GM11168 (cell line): ENCODE data around the gene JMJD7.

Experiments used
- in situ Hi-C: fragments of 300-500 bp; cut with MboI; formaldehyde crosslinking; loops from one replicate; pipeline ENCODE4 v1.12.0; 2022; ENCODE audit warnings: low sequenced_read_pairs; ENCODE audit not compliant: unreplicated experiment

Gene JMJD7

DNA sequence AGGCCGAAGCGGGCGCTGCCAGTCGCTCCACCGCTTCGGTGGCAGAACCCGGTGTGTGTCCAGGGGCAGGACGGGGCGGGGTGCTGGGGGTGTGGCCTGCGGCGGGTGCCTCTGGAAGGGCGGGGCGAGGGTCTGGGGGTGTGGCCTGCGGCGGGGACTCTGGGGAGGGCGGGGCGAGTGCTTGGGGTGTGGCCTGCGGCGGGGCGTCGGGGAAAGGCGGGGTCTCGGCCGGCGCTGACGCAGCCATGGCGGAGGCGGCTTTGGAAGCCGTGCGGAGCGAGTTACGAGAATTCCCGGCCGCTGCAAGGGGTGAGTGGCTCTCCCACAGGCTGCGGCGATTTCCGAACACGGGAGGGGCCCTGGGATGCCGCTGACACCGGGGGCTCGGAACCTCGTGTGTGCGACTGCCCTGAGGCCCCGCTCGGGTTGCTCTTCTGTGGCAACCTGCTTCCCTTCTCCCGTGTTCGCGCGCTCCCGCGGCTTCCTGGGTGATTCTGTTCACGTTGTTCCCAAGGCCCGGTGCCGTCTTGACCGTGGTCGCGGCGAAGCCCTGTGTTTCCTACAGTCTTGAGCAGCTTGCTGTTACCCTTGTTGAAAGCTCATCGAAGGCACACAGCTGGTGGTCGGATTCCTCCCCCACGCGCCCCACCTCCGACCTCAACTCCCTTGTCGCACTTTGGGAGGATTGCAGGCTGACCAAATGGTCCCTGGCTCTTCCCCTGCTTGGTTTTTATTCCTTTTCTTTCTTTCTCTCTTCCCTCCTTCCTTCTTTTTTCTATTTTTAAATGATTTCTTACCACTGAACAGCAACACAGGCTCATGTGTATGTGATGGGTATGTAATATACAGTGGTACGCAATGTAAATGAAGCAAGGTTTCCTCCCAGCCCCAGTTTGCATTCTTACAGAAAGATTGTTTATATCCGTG, at the start of gene JMJD7:
JMJD7 (plus strand) TSS at position 213 of the 927 bp plus-strand sequence; CDS start at position 246, 33 bp downstream.
- in situ Hi-C loops, result no loop called here

DNA sequence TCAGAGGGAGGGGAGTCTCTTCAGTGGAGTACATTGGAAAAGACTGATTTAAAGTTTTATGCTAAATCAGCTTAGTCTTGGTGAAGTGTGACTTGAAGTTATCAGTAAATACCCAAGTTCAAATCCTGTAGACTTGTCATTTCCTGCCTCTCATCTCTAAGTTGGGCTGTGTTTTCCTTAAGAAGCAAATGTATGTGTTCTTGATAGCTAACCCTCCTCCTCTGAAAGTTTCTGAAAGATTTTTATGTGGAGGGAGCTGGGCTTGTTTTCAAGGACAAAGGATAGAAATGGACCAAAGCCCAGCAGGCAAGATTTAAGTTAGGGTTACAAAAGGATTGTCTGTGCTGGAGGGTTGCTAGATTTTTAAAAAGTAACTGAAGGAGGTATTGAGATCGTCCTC, 49.4 kb upstream of the JMJD7 start:
- in situ Hi-C loops, result no loop called here

DNA sequence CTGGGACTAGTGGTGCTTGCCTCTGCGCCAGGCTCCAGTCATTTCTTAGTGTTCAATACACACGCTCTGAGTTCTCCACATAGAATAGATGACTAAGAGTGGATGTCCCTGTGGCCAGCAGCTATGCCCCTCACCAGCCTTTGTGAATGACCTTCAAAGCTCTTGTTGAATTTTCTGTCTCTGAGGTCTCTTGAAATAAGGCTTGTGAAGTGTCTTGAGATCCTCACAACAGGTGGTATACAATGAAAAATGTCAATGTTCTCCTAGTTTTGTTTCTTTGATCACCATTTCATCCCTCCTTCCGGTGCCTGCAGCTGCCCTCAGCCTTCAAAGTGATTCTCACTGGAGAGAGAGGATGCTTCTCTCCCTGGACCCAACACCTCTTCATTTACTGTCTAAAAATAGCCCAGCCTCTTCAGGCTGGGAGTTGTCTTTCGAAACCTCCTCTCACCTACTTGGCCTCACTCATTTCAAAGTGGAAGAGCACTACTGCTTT, 48.2 kb upstream of the JMJD7 start:
- in situ Hi-C loops, result no loop called here

DNA sequence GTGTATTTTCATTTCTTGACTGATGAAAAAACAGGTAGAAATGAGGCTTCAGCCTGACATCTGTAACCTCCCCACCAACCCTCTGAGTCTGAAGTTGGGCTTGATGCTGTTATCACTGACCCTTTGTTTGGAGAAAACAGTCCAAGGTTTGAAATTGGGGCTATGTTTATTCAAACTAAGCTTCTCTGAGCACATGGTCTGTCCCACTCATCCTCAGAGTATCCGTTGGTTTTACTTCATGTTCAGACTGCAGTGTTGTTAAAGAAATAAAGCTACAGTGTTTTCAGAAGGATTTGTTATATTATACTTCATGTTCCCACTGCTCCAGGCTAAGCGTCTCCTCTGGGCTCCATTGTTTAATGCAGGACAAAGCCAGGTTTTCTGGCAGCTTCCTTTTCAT, 47.6 kb upstream of the JMJD7 start:
- in situ Hi-C loops, result no loop called here

DNA sequence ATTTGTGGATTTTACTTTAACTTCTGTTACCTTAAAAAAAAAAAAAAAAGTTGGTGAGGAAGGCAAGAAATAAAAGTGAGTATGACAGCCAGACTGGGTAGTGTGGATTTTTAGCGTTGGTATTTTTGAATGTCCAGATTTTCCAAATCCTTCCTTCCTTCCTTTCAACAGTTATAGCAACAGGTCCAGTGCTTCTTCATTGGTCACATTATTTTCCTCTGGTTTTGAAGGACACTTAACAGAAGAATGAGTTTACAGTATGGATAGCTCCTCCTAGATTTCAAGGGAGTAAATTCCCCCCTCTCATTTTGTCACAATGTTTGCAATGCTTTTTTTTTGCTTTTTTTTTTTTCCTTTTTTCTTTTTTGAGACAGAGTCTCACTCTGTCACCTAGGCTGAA, 47.2 kb upstream of the JMJD7 start:
- in situ Hi-C loops, result no loop called here

DNA sequence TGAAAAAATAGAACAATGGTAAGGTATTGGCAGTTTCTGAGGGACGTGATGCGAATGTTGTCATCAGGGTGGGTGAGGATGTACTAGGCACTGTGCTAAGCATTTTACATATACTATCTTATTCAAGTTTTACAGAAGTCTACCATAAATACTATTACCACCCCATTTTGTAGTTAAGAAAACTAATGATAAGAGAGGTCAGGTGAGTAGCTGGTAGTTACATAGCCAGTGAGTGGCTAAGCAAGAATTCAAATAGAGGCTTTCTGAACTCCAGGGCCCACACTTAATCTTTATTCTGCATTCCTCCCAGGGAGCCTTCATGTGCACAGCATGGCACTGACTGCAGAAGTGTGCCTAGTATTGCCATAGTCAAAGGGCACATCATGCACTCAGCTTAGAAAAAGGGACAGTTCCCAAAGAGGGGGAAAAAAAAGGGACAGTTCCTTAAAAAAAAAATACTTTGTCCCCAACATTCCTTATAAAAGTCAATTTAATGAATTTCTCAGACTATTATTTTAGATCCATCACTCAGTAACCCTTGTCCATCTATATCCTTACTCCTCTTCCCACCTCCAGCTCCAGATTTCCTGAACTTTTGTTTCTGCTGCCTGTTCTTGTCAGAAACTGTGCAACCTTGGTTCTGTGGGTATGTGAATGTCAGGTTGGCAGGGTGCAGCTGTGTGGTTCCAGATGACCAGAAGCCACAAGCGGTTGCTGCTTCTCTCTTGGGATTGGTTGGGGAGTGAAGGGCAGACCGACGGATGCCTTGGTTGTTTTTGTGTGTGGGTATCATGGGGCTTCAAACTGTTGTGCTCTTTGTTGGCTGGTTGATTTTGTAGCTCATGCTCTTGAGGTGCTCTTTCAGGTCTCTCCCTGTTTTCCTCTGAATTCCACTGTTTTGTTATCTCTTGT, 45.3 kb upstream of the JMJD7 start:
- in situ Hi-C loops, result no loop called here

DNA sequence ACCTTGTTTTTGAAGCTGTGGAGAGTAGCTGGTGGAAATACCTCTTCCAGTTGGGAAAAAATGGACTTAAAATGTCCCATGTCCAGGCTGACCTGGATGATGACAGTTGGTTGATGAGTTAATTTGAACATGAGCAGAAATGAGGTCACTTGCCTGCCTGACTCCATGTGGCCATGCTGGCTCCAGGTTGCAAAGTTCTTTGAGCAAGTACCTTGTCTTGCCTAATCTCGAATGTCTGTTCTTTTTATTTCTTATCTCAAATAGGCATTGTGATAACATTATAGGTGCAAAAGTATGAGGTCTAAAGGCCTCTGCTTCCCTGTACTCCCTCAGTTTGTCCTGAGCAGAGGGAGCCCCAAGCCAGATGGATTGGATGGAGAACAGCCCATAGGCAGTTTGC, 44.6 kb upstream of the JMJD7 start:
- in situ Hi-C loops, result no loop called here

DNA sequence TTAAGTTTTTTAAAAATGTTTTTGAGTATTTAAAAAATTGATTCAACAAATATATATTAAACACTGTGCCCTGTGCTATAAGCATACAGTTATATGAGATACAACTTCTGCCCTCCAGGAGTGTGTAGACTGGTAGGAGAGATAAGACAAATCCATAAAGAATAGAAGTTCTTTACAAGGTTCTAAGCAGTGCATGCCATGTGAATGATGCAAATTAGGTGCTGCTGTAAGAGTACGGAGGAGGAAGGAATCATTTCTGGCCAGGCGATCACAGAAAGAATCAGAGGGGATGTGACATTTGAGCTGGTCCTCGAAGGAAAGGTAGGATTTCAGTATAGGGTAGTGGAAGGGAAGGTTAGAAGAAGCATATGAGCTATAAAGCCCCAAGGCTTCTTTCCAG, 39.6 kb upstream of the JMJD7 start:
- in situ Hi-C loops, result no loop called here

DNA sequence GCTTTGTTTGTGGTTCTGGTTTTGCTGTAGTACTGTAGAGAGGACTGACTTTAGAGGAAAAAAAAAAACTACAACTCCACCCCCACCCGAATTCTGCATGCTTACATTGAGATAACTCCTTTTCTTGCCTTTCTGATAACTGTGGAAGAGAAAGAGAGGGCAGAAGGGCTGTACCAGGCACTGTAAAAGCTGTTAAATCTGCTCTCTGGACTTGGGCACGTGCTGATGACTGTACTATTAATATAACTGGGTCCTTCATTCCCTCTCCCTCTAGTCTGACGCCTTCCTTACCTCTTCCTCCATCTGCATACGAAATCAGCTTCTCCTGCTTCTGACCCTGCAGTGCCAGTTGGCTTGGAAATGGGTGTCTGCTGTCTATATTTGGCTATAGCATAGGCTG, 38.7 kb upstream of the JMJD7 start:
- in situ Hi-C loops, result no loop called here

DNA sequence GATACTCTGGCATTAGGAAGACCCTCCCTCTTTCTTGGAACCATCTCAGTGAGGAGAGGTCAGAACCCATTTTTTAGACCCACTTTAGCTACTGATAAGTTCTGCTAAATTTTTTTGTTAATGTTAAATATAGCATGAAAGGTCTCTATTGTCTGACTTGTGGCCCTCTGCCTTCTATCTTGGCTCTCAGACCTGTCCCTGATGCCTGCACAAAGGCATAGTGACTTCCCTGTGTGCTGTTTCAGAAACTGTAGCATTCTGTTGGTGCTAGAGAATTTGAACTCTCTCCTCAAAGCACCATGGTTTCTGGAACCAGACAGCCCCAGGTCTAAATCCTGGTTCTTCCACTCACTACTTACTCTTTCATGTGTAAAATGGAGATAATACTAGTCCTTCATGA, 38.2 kb upstream of the JMJD7 start:
- in situ Hi-C loops, result no loop called here

DNA sequence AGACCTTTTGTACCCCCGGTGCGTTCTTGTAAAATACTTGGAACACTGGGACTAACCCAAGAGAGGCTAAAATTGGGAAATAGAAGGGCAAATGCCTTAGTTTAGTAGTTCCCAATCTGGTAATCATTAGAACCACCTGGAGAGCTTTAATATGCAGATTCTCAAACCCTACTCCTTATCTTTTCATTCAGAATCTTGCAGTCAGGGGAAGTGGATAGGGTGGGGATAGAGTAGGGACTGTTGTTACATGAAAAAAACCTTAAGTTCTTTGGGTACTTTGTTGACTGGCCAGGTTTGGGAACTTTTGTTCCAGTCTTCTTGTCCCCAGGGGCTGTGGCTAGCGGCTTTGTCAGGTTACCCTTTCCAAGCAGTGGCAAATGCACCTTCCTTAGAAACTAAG, 37.7 kb upstream of the JMJD7 start:
- in situ Hi-C loops, result no loop called here

DNA sequence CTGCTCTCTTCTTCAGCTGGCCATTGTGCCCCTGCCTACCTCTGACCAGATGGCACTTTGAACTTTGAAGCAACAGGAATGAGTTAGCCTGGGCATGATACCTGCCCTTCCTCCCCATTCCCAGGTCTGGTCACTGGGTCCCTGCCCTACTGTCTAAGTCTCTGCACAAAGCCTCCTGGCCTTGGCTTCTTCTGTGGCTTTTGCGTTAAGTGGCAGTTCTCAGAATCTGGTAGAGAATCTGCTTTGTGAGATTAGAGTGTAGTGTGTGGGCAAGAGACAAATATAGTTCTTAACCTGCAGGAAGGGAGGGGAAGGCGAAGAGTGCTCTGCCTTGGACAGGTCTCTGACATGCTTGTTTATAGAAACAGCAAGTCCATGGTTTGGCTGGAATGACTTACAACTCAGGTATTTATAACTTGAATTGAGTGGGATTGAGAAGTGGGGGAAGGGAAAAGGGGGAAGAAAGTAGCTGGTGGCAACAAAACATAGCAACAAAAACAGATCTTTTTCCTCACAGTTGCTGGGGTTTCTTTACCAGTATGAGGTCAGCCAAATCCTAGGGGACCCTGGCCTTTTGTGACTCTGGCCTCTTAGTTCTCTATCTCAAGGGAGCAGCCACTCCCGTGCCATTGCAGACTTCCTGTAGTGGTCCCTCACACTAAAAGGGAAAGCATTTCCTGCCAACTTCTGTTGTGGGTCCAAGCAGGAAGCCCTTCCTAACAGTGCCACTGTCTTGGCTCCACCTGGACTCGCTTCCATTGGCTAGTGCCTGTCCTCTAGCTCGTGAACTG, 36.9 kb upstream of the JMJD7 start:
- in situ Hi-C loops, result no loop called here

DNA sequence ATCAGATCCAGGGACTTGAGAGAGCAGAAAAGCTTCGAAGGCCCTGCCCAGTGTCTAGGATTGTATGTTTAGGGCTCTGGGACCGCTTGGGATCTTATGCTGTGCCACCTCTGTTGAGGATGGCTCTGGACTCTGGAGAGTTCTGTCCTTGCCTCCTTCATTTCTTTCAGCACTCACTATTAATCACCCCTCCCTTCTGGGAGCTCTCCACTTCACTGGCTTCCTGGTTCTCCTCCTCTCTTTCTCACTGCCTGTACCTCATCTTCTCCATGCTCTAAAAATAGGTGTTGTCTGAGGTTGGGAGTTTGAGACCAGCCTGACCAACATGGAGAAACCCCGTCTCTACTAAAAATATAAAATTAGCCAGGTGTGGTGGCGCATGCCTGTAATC, 36.4 kb upstream of the JMJD7 start:
- in situ Hi-C loops, result no loop called here

DNA sequence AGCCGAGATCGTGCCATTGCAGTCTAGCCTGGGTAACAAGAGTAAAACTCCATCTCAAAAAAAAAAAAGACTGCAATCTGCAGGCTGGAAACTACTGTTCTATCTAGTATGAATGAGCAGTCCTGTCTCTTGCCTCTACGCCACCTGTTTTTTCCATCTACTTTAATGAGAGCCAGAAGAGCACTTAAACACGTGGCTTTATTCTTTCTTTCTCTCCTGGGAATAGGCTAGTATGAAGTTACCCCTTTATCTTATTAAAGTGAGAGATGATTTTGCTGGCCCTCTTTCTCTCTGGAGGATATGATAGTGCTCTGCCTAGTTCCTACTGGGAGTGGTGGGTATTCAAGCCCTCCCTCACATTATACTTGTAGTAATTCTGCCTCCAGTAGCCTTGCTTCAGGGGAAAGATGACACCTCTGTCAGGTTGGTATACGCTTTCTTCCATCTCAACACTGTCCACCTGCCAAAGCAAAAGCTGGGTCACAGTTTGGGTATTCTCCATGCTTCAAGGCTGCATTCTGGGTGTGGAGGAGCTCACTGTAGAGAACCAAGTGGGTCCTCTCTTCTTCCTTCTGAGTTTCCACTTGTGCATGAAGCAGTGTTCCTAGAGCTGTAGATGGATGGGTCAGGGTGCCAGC, 35.8 kb upstream of the JMJD7 start:
- in situ Hi-C loops, result no loop called here

DNA sequence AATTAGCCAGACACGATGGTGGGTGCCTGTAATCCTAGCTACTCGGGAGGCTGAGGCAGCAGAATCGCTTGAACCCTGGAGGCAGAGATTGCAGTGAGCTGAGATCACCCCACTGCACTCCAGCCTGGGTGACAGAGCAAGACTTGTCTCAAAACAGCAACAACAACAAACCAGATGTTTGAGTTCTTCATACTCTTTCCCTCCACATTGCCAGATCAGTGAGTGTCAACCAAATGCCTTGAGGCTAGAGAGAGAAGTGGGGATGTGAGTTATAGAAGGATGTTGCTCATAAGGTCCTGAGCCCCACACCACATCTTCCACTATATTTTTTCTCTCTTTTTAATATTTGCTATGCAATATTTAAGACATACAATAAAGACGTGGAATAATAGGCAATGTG, 33.8 kb upstream of the JMJD7 start:
- in situ Hi-C loops, result no loop called here

DNA sequence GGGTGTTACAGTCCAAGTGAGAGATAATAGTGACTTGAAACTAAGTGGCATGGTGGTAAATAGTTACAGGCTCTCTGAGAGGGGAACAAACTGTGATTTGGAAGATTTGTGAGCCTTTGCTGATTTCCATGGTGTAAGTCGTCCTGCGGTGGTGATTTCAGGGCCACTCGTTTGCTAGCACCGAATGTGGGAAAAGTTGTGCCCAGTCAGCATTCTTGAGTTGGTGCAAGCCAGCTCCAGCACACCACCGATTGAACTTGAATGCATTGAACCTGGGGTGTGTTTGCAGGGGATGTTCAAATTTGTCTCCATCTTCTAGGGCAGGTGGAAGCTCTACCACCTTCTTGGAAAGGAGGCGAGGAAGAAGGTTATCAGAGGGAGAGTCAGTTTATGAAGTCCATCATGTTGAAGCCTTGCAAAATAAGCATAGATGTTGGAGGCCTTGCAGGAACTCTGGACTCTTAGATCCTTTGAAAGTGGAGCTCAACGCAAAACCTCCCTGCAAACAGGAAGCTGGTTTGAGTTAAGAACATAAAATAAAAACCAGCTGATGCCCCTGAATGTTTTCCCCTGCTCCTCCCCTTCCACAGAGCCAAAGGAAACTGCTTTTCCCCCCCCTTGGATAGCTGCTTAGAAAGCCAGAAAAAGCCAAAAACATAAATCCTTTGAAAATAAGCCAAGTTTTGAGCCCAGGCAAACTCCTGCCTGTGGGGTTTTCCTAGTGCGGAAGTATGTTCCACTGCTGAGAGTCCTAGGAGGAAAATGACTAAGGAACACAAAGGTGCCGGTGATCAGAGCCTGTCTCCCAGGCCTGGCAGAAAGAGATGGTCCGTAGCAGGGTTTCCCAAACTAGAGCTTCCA, 31.7 kb upstream of the JMJD7 start:
- in situ Hi-C loops, result no loop called here

DNA sequence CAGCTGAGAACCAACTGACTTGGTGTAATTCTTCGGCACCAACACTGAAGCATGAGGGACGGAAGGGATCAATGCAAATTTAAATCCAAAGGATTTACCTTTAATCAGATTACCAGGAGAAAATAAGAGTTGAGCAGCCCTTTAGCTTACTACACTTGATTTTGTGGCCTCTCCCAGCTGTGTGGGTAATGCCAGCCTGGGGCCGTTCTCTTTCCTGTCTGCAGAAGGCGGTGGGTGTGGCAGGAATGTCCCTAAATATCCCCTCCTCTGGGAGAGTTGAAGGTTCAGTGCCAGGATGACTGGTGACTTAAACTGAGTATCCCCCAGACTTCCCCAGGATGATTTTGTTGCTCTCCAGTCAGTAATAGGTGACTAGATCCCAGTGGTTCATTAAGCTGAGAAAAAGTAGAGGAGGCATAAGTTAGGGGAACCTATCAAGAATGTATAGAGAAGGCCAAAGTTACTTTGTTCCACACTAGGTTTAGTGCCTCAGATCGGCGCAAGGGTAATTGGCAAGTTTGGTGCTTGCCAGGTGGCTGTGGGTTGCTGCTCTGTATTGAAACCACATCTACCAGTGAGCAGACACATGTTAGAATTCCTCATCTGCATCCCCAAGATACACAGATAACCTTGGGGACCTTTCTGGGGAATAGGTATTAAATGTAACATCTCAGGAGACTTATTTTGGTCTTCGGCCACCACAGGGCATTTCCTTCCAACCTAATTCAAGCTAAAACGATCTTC, 30.5 kb upstream of the JMJD7 start:
- in situ Hi-C loops, result no loop called here
